Caco-2 (cell line): Measurements from ENCODE around the gene BARHL1. TPM values are rescaled to one million over a fixed set of nuclear protein-coding genes. Genes with fewer than 3 reads are reported as not detected.

Experiments
- BruUV-seq: library from RNA; stranded (reverse); fragments of 400-500 nt; replicated peaks from 2 replicates; lab custom pipeline; 2021; lab: Mats Ljungman, UMichigan
- CTCF ChIA-PET: fragments of 300-600 bp; sonication (Branson Sonifier 250); formaldehyde crosslinking; loops from one replicate; lab custom pipeline; 2022; ENCODE audit warnings: antibody characterized with exemption; lab: Charles Lee
- POLR2A ChIA-PET: fragments of 300-600 bp; sonication (Branson Sonifier 250); formaldehyde crosslinking; loops from one replicate; lab custom pipeline; 2022; ENCODE audit warnings: antibody characterized with exemption; lab: Charles Lee
- DNase-seq, 2 experiments: peaks; one replicate each; pipeline versions ENCODE4 v3.0.0 to v3.0.0-alpha.2; 2020 to 2022
- H3K27me3 ChIP-seq: replicated peaks from 2 replicates; pipeline ENCODE4 v1.6.0; 2011; ENCODE audit warnings: low read length; ENCODE audit not compliant: control insufficient read depth, insufficient read depth
- H3K36me3 ChIP-seq: 2 replicates; pipeline ENCODE4 v1.5.1; 2011; ENCODE audit warnings: low read length; ENCODE audit not compliant: control insufficient read depth, insufficient read depth
- H3K4me1 ChIP-seq: fragments of 250-450 bp; sonication (Bioruptor Pico); 2 replicates; pipeline ENCODE4 v1.5.1; 2020; ENCODE audit warnings: mild to moderate bottlenecking
- H3K4me3 ChIP-seq: 2 replicates; pipeline ENCODE4 v1.5.1; 2011; ENCODE audit warnings: low read depth, mild to moderate bottlenecking, control low read depth, low read length
- H3K9me3 ChIP-seq: fragments of 250-450 bp; sonication (Bioruptor Pico); 2 replicates; pipeline ENCODE4 v1.5.1; 2020; ENCODE audit warnings: mild to moderate bottlenecking, moderate library complexity
- H3K27ac Mint-ChIP-seq: one replicate; pipeline ENCODE4 v1.8.0; 2022; ENCODE audit warnings: mixed read lengths; ENCODE audit not compliant: unreplicated experiment
- H3K27me3 Mint-ChIP-seq: one replicate; pipeline ENCODE4 v1.8.0; 2022; ENCODE audit warnings: mixed read lengths; ENCODE audit not compliant: insufficient read depth, unreplicated experiment
- H3K36me3 Mint-ChIP-seq: one replicate; pipeline ENCODE4 v1.8.0; 2022; ENCODE audit warnings: mild to moderate bottlenecking, mixed read lengths; ENCODE audit not compliant: insufficient read depth, unreplicated experiment
- H3K4me1 Mint-ChIP-seq: one replicate; pipeline ENCODE4 v1.8.0; 2022; ENCODE audit warnings: low read depth, mixed read lengths; ENCODE audit not compliant: unreplicated experiment
- H3K4me3 Mint-ChIP-seq: one replicate; pipeline ENCODE4 v1.8.0; 2022; ENCODE audit warnings: mild to moderate bottlenecking, moderate library complexity, mixed read lengths; ENCODE audit not compliant: unreplicated experiment
- H3K9me3 Mint-ChIP-seq: one replicate; pipeline ENCODE4 v1.8.0; 2022; ENCODE audit warnings: mixed read lengths; ENCODE audit not compliant: unreplicated experiment
- CTCF ChIP-seq, 2 experiments: fragments of 200-600 bp in 1 of 2; IDR thresholded peaks; 1 replicate in 1 of 2; 2 replicates in 1 of 2; pipeline versions ENCODE4 v1.5.1 to v1.8.0; 2011 to 2022; ENCODE audit warnings: antibody characterized with exemption in 1 of 2, control low read depth in 1 of 2, inconsistent platforms in 1 of 2, low read depth in 1 of 2, low read length in 1 of 2, mild to moderate bottlenecking in 1 of 2, moderate library complexity in 1 of 2; ENCODE audit not compliant: insufficient read depth in 1 of 2, severe bottlenecking in 1 of 2, unreplicated experiment in 1 of 2
- intact Hi-C: fragments of 100-400 bp; cut with micrococcal nuclease; formaldehyde crosslinking; loops from one replicate; pipeline ENCODE4 v1.10.0; 2022; ENCODE audit not compliant: unreplicated experiment
- total RNA-seq: library from RNA; stranded (reverse); gene quantifications from 2 replicates; pipeline ENCODE4 v1.2.3, GENCODE V29; 2022

The BARHL1 gene
- total RNA-seq, 1 experiment from 2014 or later = not detected

GRCh38 chr9:132591244-132591643 is 8.8 kb downstream of the BARHL1 start:
- no peak overlapping the region for H3K4me3 ChIP-seq
- H3K4me3 Mint-ChIP-seq = no peak overlapping the region
- no peaks in the 10 kb centered on the region for H3K4me1 Mint-ChIP-seq
- no TSS peak for BruUV-seq
- no peaks in the 10 kb centered on the region for H3K36me3 ChIP-seq
- H3K9me3 Mint-ChIP-seq = no peaks in the 10 kb centered on the region
- H3K4me1 ChIP-seq = no peaks in the 10 kb centered on the region
- peaks cover 39% of the 10 kb centered on the region for H3K36me3 Mint-ChIP-seq
- intact Hi-C loops = no loop called here
- no peaks in the 10 kb centered on the region for H3K27me3 ChIP-seq
- POLR2A ChIA-PET = no interaction called here
- CTCF ChIA-PET = no interaction called here
- DNase-seq = no peak
- H3K27ac Mint-ChIP-seq = no peak overlapping the region
- TF ChIP-seq CTCF (IDR thresholded peaks at IDR 0.05; ENCODE audit: insufficient read depth in 1 of 2, low read depth in 1 of 2, low read length in 1 of 2, severe bottlenecking in 1 of 2, unreplicated experiment in 1 of 2) = no peak
- H3K9me3 ChIP-seq = no peaks in the 10 kb centered on the region
- no peaks in the 10 kb centered on the region for H3K27me3 Mint-ChIP-seq

- TF ChIP-seq CTCF (IDR thresholded peaks at IDR 0.05; ENCODE audit: insufficient read depth in 1 of 2, low read depth in 1 of 2, low read length in 1 of 2, severe bottlenecking in 1 of 2, unreplicated experiment in 1 of 2) = no peak
Observed at GRCh38 chr9:132591751-132592314, 9.4 kb downstream of the BARHL1 start.

DNA sequence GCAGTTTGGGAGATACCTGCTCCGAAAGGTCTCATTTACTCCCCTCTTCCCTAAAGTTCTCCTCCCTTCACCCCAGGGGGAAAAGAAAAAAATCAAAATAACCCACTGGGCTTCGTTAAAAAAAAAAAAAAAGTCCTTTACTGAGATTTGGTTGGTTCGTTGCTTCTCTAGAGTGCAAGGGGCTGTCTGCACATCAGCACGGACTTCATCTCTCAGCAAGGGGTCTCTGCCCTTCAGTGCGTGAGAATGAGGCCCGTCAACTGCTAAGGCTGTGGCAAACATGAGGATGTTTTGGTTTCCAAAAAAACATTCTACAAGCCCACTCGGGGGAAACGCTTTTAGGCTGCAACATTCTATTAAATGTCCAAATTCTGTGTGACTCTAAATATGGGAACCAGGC is 10.0 kb downstream of the BARHL1 start:
- no peak for DNase-seq
- TF ChIP-seq CTCF (IDR thresholded peaks at IDR 0.05; ENCODE audit: insufficient read depth in 1 of 2, low read depth in 1 of 2, low read length in 1 of 2, severe bottlenecking in 1 of 2, unreplicated experiment in 1 of 2) = no peak
- no peaks in the 10 kb centered on the region for H3K27me3 ChIP-seq
- intact Hi-C loops = no loop called here
- Mint-ChIP-seq H3K27me3 (no peaks in the 10 kb centered on the region), H3K4me3 (no peak overlapping the region), H3K4me1 (no peaks in the 10 kb centered on the region), H3K36me3 (peaks cover 43% of the 10 kb centered on the region), H3K27ac (no peak overlapping the region), H3K9me3 (no peaks in the 10 kb centered on the region)
- BruUV-seq = no TSS peak
- CTCF ChIA-PET = no interaction called here
- no peaks in the 10 kb centered on the region for H3K36me3 ChIP-seq
- POLR2A ChIA-PET = no interaction called here
- no peak overlapping the region for H3K4me3 ChIP-seq
- H3K4me1 ChIP-seq = no peaks in the 10 kb centered on the region
- H3K9me3 ChIP-seq = no peaks in the 10 kb centered on the region

More at GRCh38 chr9:132591751-132592314, 9.4 kb downstream of the BARHL1 start:
- Mint-ChIP-seq H3K4me1 (no peaks in the 10 kb centered on the region), H3K9me3 (no peaks in the 10 kb centered on the region), H3K27ac (no peak overlapping the region), H3K27me3 (no peaks in the 10 kb centered on the region), H3K36me3 (peaks cover 43% of the 10 kb centered on the region), H3K4me3 (no peak overlapping the region)
- intact Hi-C loops = no loop called here
- POLR2A ChIA-PET = no interaction called here
- no peaks in the 10 kb centered on the region for H3K36me3 ChIP-seq
- H3K4me3 ChIP-seq = no peak overlapping the region
- H3K4me1 ChIP-seq = no peaks in the 10 kb centered on the region
- CTCF ChIA-PET = no interaction called here
- no TSS peak for BruUV-seq
- no peaks in the 10 kb centered on the region for H3K9me3 ChIP-seq
- H3K27me3 ChIP-seq = no peaks in the 10 kb centered on the region
- DNase-seq = no peak
